Measurements from ENCODE around the gene PERP. TPM values are rescaled to one million over a fixed set of nuclear protein-coding genes. Genes with fewer than 3 reads are reported as not detected.
"Not testable (repeated sequence)": the region's sequence is repeated elsewhere in the genome, so short reads cannot be mapped to it uniquely, and the experiment has no call there.

The PERP gene
- total RNA-seq, 1 experiment from 2014 or later: 103 TPM

DNA sequence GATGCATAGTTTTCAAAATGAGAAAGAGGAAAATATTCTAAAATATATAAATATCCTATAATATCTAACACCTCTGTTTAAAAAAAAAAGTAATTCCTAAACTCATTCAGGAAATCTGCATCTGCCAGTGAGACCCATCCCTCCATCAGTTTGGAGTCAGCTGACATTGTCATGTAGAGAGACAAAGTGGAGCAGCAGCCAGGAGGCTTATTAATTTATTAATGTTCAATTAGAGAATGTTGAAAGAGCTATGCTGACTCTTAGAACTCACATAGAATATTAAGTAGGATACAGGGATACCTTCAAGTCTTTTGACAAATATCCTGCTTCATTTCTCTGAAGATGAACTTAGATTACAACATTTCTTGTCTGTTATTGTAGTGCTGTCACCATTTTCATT is 12.8 kb upstream of the PERP start:
- H3K9me3 Mint-ChIP-seq (ENCODE audit: low read depth, unreplicated experiment): peaks cover 3% of the 10 kb centered on the region
- H3K4me3 Mint-ChIP-seq (ENCODE audit: low read depth, unreplicated experiment): no peak overlapping the region
- no peak overlapping the region for H3K27ac Mint-ChIP-seq (ENCODE audit: unreplicated experiment)
- DNase-seq: no peak
- TF ChIP-seq, protein P1, sequence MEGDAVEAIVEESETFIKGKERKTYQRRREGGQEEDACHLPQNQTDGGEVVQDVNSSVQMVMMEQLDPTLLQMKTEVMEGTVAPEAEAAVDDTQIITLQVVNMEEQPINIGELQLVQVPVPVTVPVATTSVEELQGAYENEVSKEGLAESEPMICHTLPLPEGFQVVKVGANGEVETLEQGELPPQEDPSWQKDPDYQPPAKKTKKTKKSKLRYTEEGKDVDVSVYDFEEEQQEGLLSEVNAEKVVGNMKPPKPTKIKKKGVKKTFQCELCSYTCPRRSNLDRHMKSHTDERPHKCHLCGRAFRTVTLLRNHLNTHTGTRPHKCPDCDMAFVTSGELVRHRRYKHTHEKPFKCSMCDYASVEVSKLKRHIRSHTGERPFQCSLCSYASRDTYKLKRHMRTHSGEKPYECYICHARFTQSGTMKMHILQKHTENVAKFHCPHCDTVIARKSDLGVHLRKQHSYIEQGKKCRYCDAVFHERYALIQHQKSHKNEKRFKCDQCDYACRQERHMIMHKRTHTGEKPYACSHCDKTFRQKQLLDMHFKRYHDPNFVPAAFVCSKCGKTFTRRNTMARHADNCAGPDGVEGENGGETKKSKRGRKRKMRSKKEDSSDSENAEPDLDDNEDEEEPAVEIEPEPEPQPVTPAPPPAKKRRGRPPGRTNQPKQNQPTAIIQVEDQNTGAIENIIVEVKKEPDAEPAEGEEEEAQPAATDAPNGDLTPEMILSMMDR (IDR thresholded peaks at IDR 0.05; ENCODE audit: unreplicated experiment): no peak
- CTCF ChIA-PET: no interaction called here
- H3K4me1 Mint-ChIP-seq (ENCODE audit: low read depth, unreplicated experiment): peaks cover 6% of the 10 kb centered on the region
- H3K36me3 Mint-ChIP-seq (ENCODE audit: insufficient read depth, unreplicated experiment): no peaks in the 10 kb centered on the region
- H3K27me3 Mint-ChIP-seq (ENCODE audit: unreplicated experiment): no peaks in the 10 kb centered on the region
- intact Hi-C loops (cut with micrococcal nuclease; ENCODE audit: unreplicated experiment): no loop called here
- no TSS peak for BruUV-seq (replicated peaks)

DNA sequence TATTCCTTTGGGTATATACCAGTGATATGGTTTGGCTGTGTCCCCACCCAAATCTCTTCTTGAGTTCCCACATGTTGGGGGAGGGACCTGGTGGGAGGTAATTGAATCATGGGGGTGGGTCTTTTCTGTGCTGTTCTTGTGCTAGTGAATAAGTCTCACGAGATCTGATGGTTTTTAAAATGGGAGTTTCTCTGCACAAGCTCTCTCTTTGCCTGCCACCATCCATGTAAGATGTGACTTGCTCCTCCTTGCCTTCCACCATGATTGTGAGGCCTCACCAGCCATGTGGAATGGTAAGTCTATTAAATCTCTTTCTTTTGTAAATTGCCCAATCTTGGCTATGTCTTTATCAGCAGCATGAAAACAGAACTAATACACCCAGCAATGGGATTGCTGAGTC is 12.0 kb upstream of the PERP start:
- H3K4me3 Mint-ChIP-seq (ENCODE audit: low read depth, unreplicated experiment); DNase-seq; H3K36me3 Mint-ChIP-seq (ENCODE audit: insufficient read depth, unreplicated experiment); CTCF ChIA-PET; H3K4me1 Mint-ChIP-seq (ENCODE audit: low read depth, unreplicated experiment); intact Hi-C loops (cut with micrococcal nuclease; ENCODE audit: unreplicated experiment); BruUV-seq (replicated peaks); H3K9me3 Mint-ChIP-seq (ENCODE audit: low read depth, unreplicated experiment); H3K27ac Mint-ChIP-seq (ENCODE audit: unreplicated experiment); H3K27me3 Mint-ChIP-seq (ENCODE audit: unreplicated experiment): not testable (repeated sequence)

DNA sequence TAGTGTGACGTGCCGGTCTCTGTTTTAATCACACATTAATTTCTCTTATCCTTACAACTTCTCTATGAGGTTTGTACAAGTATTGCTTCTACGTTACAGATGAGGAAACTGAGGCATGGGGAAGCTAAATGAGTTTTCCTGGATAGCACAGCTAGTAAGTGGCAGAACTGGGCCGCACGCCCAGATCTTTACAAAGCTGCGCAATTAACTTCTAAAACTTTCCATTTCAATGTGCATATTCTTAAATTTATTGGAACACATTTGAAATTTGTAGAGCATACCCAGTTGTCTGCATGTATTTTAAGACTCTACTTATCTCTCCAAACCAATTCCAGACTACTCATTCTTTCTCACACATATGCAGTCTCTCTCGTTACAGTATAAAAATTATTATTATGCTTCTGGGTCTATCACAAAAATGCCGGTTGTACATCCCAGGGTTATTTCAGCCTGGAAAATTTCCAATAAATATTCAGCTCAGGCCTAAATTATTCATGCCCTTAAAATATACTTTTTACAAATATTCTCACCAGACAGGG is 10.2 kb upstream of the PERP start:
- intact Hi-C loops (cut with micrococcal nuclease; ENCODE audit: unreplicated experiment): loop anchor here (2.0 kb wide), 2 partner anchors 169 to 289 kb away; no protein-coding TSS in a partner anchor
- Mint-ChIP-seq H3K27me3 (ENCODE audit: unreplicated experiment) (no peaks in the 10 kb centered on the region), H3K27ac (ENCODE audit: unreplicated experiment) (no peak overlapping the region), H3K36me3 (ENCODE audit: insufficient read depth, unreplicated experiment) (no peaks in the 10 kb centered on the region), H3K9me3 (ENCODE audit: low read depth, unreplicated experiment) (peaks cover 3% of the 10 kb centered on the region), H3K4me3 (ENCODE audit: low read depth, unreplicated experiment) (no peak overlapping the region), H3K4me1 (ENCODE audit: low read depth, unreplicated experiment) (peaks cover 6% of the 10 kb centered on the region)
- no peak for DNase-seq
- BruUV-seq (replicated peaks): no TSS peak
- CTCF ChIA-PET: interaction anchor here (1.8 kb wide), 1 partner anchor 110 kb away, joined by 6 read pairs; no protein-coding TSS in a partner anchor
- TF ChIP-seq, protein P1 (IDR thresholded peaks at IDR 0.05; ENCODE audit: unreplicated experiment): no peak

DNA sequence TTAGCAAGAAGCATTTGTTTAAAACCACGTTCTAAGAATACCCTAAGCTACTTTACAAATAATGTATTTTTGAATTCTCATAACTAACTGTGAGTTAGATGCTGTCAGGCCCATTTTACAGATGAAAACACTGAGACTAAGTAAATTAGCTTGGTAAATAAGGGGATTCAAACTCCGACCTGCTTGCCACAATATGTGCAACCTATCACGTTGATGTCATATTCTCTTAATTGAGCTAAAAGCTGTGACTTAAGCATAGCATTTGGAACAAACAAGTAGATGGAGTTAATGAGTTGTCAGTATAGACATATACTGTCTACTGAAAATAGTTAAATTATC is 9.4 kb upstream of the PERP start:
- no TSS peak for BruUV-seq (replicated peaks)
- H3K4me3 Mint-ChIP-seq (ENCODE audit: low read depth, unreplicated experiment): no peak overlapping the region
- no peaks in the 10 kb centered on the region for H3K36me3 Mint-ChIP-seq (ENCODE audit: insufficient read depth, unreplicated experiment)
- CTCF ChIA-PET: interaction anchor here (0.7 to 1.9 kb wide), 6 partner anchors 13 to 307 kb away, joined by 3 to 10 read pairs (median 4); no protein-coding TSS in a partner anchor
- H3K27me3 Mint-ChIP-seq (ENCODE audit: unreplicated experiment): no peaks in the 10 kb centered on the region
- TF ChIP-seq, protein P1 (IDR thresholded peaks at IDR 0.05; ENCODE audit: unreplicated experiment): no peak
- H3K9me3 Mint-ChIP-seq (ENCODE audit: low read depth, unreplicated experiment): peaks cover 3% of the 10 kb centered on the region
- no peak overlapping the region for H3K27ac Mint-ChIP-seq (ENCODE audit: unreplicated experiment)
- intact Hi-C loops (cut with micrococcal nuclease; ENCODE audit: unreplicated experiment): loop anchor here (2.0 kb wide), 2 partner anchors 170 to 290 kb away; no protein-coding TSS in a partner anchor
- H3K4me1 Mint-ChIP-seq (ENCODE audit: low read depth, unreplicated experiment): peaks cover 6% of the 10 kb centered on the region
- no peak for DNase-seq
